ACC112 (cell line): ENCODE results near the gene UIMC1.
"Not testable (repeated sequence)": the region's sequence is repeated elsewhere in the genome, so short reads cannot be mapped to it uniquely, and the experiment has no call there.

Source experiments
- H2AFZ ChIP-seq: fragments of 200-600 bp; sonication (generic); one replicate; pipeline ENCODE4 v1.6.0; 2017; ENCODE audit warnings: antibody characterized with exemption, low read length; ENCODE audit not compliant: unreplicated experiment
- H3K27ac ChIP-seq: fragments of 200-600 bp; sonication (generic); 2 replicates; pipeline ENCODE4 v1.5.1; 2014; ENCODE audit warnings: low read depth, mild to moderate bottlenecking, antibody characterized with exemption, low read length, moderate library complexity
- H3K27me3 ChIP-seq: fragments of 200-600 bp; sonication (generic); 2 replicates; pipeline ENCODE4 v1.6.1; 2014; ENCODE audit warnings: mild to moderate bottlenecking, antibody characterized with exemption, low read length, moderate library complexity, mixed read lengths; ENCODE audit not compliant: insufficient read depth
- H3K36me3 ChIP-seq: fragments of 200-600 bp; sonication (generic); 2 replicates; pipeline ENCODE4 v1.6.1; 2016; ENCODE audit warnings: mild to moderate bottlenecking, antibody characterized with exemption, low read length, moderate library complexity, mixed read lengths; ENCODE audit not compliant: insufficient read depth
- H3K4me1 ChIP-seq: fragments of 200-600 bp; sonication (generic); one replicate; pipeline ENCODE4 v1.6.1; 2016; ENCODE audit warnings: low read length, mixed read lengths; ENCODE audit not compliant: insufficient read depth, unreplicated experiment, control insufficient read depth
- H3K4me3 ChIP-seq: fragments of 200-600 bp; sonication (generic); 2 replicates; pipeline ENCODE4 v1.5.1; 2014; ENCODE audit warnings: mild to moderate bottlenecking, low read depth, low read length
- H3K79me2 ChIP-seq: fragments of 200-600 bp; sonication (generic); one replicate; pipeline ENCODE4 v1.6.0; 2016; ENCODE audit warnings: low read length; ENCODE audit not compliant: control insufficient read depth, unreplicated experiment, insufficient read depth

The UIMC1 gene

DNA sequence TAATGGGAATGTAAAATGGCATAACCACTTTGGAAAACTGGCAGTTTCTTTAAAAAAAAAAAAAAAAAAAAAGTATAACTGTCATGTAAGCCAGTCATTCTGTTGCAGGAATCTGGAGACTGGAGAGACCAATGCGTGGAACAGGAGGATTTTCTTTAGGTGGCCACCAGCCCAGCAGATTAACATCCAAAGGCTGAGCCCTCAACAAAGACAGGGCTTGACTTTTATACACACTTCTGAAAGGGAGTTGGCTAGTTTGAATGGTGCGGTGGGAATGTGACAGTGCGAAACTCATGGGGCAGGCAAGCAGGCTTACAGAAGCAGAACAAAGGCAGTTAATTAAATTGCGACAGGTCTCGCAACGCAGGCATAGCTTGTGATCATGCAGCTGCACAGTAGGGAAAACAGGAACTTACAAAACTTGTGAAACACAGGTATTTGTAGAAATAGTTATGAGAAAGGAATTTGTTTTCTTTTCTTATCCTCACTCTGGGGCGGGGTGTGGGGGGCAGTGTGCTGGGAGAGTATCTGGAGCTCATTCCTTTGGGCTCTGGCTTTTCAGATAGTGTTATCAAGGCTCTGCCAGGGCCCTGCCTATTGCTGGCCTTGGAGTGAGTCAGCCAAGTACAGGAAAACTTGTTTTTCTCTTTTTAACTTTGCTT, 12.0 kb downstream of the UIMC1 start:
- H3K4me1 ChIP-seq = peaks cover 26% of the 10 kb centered on the region
- H3K36me3 ChIP-seq = no peaks in the 10 kb centered on the region
- H3K27ac ChIP-seq = peak overlapping the region; percentile 95
- no peaks in the 10 kb centered on the region for H3K27me3 ChIP-seq
- H2AFZ ChIP-seq = no peak overlapping the region
- peaks cover 86% of the 10 kb centered on the region for H3K79me2 ChIP-seq
- no peak overlapping the region for H3K4me3 ChIP-seq

DNA sequence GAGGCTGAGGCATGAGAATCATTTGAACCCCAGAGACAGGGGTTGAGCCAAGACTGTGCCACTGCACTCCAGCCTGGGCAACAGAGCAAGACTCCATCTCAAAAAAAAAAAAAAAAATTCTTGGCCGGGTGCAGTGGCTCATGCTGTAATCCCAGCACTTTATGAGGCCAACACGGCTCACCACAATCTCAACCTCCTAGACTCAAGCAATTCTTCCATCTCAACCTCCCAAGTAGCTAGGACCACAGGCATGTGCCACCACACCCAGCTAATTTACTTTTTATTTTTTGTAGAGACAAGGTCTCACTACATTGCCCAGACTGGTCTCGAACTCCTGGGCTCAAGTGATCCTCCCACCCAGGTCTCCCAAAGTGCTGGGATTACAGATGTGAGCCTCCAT, 13.5 kb downstream of the UIMC1 start:
- H3K79me2 ChIP-seq = peaks cover 89% of the 10 kb centered on the region

DNA sequence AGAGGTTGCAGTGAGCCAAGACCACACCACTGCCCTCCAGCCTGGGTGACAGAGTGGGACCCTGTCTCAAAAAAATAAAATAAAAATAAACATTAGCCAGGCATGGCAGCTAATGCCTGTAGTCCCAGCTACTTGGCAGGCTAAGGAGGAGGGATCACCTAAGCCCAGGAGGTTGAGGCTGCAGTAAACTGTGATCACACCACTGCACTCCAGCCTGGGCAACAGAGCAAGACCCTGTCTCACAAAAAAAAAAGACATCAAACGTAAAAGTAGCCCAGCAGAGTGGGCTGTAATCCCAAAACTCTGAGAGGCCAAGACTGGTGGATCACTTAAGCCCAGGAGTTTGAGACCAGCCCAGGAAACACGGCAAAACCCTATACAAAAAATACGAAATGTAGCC, 19.0 kb downstream of the UIMC1 start:
- Histone ChIP-seq H3K27me3 (no peaks in the 10 kb centered on the region), H2AFZ (no peak overlapping the region), H3K36me3 (no peaks in the 10 kb centered on the region), H3K4me3 (no peak overlapping the region), H3K79me2 (peaks cover 62% of the 10 kb centered on the region), H3K4me1 (no peaks in the 10 kb centered on the region), H3K27ac (no peak overlapping the region)

More for the DNA sequence above, 13.5 kb downstream of the UIMC1 start:
- not testable (repeated sequence) for H3K27me3 ChIP-seq, H3K27ac ChIP-seq, H3K36me3 ChIP-seq, H3K4me3 ChIP-seq, H2AFZ ChIP-seq
- peaks cover 26% of the 10 kb centered on the region for H3K4me1 ChIP-seq

DNA sequence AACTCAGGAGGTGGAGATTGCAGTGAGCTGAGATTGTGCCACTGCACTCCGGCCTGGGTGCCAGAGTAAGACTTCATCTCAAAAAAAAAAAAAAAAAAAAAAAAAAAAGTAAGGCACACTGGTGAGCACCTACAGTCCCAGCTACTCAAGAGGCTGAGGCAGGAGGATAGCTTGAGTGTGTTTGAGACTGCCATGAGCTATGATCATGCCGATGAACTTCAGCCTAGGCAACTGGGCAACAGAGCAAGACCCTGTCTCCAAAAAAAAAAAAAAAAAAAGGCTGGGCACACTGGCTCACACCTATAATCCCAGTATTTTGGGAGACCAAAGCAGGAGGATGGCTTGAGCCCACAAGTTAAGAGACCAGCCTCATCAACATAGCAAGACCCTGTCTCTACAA, 20.3 kb downstream of the UIMC1 start:
- Histone ChIP-seq H3K79me2 (peaks cover 51% of the 10 kb centered on the region), H3K4me1 (no peaks in the 10 kb centered on the region), H2AFZ (no peak overlapping the region), H3K36me3 (no peaks in the 10 kb centered on the region), H3K4me3 (no peak overlapping the region), H3K27me3 (no peaks in the 10 kb centered on the region), H3K27ac (no peak overlapping the region)

DNA sequence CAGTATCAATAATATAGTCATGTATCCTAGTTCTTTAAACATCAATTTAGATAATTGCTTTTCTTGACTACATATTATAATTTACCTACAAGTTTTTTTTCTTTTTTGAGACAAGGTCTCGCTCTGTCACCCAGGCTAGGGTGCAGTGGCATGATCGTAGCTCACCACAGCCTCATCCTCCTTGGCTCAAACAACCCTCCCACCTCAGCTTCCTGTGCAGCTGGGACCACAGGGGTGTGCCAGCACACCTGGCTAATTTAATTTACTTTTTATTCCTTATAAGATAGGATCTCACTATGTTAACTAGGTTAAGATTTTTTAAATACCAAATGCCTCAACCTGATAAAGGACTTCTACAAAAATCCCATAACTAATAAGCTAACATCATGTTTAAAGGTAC, 21.1 kb downstream of the UIMC1 start:
- Histone ChIP-seq H3K36me3 (no peaks in the 10 kb centered on the region), H3K79me2 (peaks cover 46% of the 10 kb centered on the region), H2AFZ (no peak overlapping the region), H3K4me1 (no peaks in the 10 kb centered on the region), H3K27me3 (no peaks in the 10 kb centered on the region), H3K27ac (no peak overlapping the region), H3K4me3 (no peak overlapping the region)

DNA sequence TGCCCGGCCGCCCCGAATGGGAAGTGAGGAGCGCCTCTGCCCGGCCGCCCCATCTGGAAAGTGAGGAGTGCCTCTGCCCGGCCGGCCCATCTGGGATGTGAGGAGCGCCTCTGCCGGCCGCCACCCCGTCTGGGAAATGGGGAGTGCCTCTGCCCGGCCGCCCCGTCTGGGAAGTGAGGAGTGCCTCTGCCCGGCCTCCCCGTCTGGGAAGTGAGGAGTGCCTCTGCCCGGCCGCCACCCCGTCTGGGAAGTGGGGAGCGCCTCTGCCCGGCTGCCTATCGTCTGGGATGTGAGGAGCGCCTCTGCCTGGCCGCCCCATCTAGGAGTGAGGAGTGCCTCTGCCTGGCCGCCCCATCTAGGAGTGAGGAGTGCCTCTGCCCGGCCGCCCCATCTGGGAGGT, 22.4 kb downstream of the UIMC1 start:
- not testable (repeated sequence) for H3K4me1 ChIP-seq, H3K36me3 ChIP-seq
- peaks cover 34% of the 10 kb centered on the region for H3K79me2 ChIP-seq

DNA sequence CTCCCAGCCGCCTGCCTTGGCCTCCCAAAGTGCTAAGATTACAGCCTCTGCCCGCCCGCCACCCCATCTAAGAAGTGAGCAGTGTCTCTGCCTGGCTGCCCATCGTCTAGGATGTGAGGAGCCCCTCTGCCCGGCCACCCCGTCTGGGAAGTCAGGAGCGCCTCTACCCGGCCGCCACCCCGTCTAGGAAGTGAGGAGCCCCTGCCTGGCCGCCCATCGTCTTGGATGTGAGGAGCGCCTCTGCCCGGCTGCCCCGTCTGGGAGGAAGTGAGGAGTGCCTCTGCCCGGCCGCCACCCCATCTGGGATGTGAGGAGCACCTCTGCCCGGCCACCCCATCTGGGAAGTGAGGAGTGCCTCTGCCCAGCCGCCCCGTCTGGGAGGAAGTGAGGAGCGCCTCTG, 23.0 kb downstream of the UIMC1 start:
- H3K79me2 ChIP-seq = peaks cover 29% of the 10 kb centered on the region
- not testable (repeated sequence) for H3K4me1 ChIP-seq, H3K27me3 ChIP-seq, H3K4me3 ChIP-seq, H3K36me3 ChIP-seq, H3K27ac ChIP-seq, H2AFZ ChIP-seq

More for the DNA sequence above, 22.4 kb downstream of the UIMC1 start:
- H3K27me3 ChIP-seq, H2AFZ ChIP-seq, H3K27ac ChIP-seq, H3K4me3 ChIP-seq: not testable (repeated sequence)

DNA sequence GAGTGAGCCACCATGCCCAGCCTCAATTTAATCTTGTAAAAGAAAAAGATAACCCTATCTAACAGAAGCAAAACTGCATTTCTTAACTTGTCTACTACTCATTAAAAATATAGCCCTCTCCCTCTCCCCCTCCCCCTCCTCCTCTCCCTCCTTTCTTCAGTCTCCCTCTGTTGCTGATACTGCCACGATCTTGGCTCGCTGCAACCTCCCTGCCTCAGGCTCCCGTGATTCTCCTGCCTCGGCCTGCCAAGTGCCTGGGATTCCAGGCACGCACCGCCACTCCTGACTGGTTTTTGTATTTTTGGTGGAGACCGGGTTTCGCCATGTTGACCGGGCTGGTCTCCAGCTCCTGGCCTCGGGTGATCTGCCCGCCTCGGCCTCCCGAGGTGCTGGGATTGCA, 23.5 kb downstream of the UIMC1 start:
- H3K4me3 ChIP-seq, H3K4me1 ChIP-seq, H3K27ac ChIP-seq, H2AFZ ChIP-seq, H3K36me3 ChIP-seq, H3K27me3 ChIP-seq: not testable (repeated sequence)
- H3K79me2 ChIP-seq = peaks cover 25% of the 10 kb centered on the region

DNA sequence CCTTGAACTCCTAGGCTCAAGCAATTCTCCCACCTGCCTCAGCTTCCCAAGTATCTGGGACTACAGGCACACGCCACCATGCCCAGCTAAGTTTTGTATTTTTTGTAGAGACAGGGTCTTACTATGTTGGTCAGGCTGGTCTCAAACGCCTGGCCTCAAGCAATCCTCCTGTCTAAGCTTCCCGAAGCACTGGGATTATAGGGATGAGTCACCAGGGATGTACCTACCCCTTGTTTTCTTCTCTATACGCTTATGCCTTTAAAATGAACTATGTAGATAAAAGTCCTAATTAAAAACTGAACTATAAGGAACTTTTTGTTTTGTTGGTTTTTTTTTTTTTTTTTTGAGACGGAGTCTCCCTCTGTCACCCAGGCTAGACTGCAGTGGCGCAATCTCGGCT, 25.8 kb downstream of the UIMC1 start:
- Histone ChIP-seq H3K27ac (no peak overlapping the region), H3K4me1 (no peaks in the 10 kb centered on the region), H3K4me3 (no peak overlapping the region), H2AFZ (no peak overlapping the region), H3K36me3 (peaks cover 4% of the 10 kb centered on the region; the same call in 1 of the 2 replicates), H3K79me2 (peaks cover 4% of the 10 kb centered on the region), H3K27me3 (no peaks in the 10 kb centered on the region)

DNA sequence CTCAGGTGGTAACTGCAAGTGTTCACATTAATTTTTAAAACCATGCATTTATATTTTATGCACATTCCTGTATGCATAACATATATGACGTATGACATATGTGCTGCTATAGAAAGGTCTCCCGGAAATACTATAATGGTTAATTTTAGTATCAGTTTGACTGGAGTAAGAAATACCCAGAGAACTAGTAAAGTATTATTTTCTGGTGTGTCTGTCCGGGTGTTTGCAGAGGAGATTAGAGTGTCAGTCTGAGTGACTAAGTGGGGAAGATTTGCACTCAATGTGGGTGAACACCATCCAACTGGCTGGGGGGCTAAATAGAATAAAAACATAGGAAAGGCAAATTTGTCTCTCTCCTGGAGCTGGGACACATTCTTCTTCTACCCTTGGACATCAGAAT, 26.9 kb downstream of the UIMC1 start:
- H3K36me3 ChIP-seq = peaks cover 7% of the 10 kb centered on the region

DNA sequence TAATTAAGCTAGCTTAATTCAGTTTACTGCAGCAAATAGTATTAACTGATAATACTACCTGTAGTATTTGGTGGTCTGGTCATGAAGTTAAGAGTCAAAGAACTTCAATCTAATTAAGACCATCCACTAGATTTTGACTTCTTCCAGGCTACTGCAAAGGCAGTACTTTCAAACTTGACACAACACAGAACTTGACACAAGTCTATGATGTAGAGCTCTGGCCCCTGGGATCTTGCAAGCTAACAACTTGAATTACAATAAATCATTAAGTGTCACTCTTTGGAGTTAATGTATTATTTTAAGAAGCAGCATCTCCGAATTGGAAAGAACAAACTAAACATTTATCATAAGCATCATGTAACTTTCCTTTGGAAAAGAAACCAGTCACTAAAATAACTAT, 40.9 kb downstream of the UIMC1 start:
- Histone ChIP-seq H2AFZ (no peak overlapping the region), H3K4me3 (no peak overlapping the region), H3K79me2 (no peaks in the 10 kb centered on the region), H3K36me3 (peaks cover 22% of the 10 kb centered on the region), H3K27ac (no peak overlapping the region), H3K4me1 (no peaks in the 10 kb centered on the region), H3K27me3 (no peaks in the 10 kb centered on the region)

More for the DNA sequence above, 26.9 kb downstream of the UIMC1 start:
- Histone ChIP-seq H3K27me3 (no peaks in the 10 kb centered on the region), H3K27ac (no peak overlapping the region), H2AFZ (no peak overlapping the region), H3K4me3 (no peak overlapping the region), H3K4me1 (no peaks in the 10 kb centered on the region), H3K79me2 (no peaks in the 10 kb centered on the region)
